Neuronal stem cell (in vitro differentiated cells): ENCODE measurements around the gene SH3TC1.
A peak's percentile ranks its signal among the peaks of the same experiment; 100 is the strongest.

Source experiments
- DNase-seq: peaks from one replicate; pipeline ENCODE4 v3.0.0-alpha.2; 2013; ENCODE audit warnings: low spot score
- H2AFZ ChIP-seq: one replicate; pipeline ENCODE4 v1.6.1; 2013; ENCODE audit warnings: mild to moderate bottlenecking, low read length, inconsistent platforms
- H2AK5ac ChIP-seq: 2 replicates; pipeline ENCODE4 v1.6.1; 2013; ENCODE audit warnings: low read depth, mild to moderate bottlenecking, inconsistent platforms, low read length, moderate library complexity, mixed read lengths
- H2BK120ac ChIP-seq: 2 replicates; pipeline ENCODE4 v1.6.1; 2013; ENCODE audit warnings: low read depth, mild to moderate bottlenecking, inconsistent platforms, low read length, moderate library complexity, mixed read lengths
- H2BK12ac ChIP-seq: one replicate; pipeline ENCODE4 v1.6.1; 2013; ENCODE audit warnings: low read length, inconsistent platforms
- H2BK15ac ChIP-seq: 2 replicates; pipeline ENCODE4 v1.6.1; 2013; ENCODE audit warnings: mild to moderate bottlenecking, low read length, inconsistent platforms, mixed read lengths
- H2BK5ac ChIP-seq: one replicate; pipeline ENCODE4 v1.6.1; 2013; ENCODE audit warnings: inconsistent platforms, mild to moderate bottlenecking, low read length, moderate library complexity
- H3K14ac ChIP-seq: one replicate; pipeline ENCODE4 v1.6.1; 2013; ENCODE audit warnings: low read length, inconsistent platforms
- H3K18ac ChIP-seq: 2 replicates; pipeline ENCODE4 v1.6.1; 2013; ENCODE audit warnings: low read length, inconsistent platforms
- H3K23ac ChIP-seq: 2 replicates; pipeline ENCODE4 v1.6.1; 2013; ENCODE audit warnings: low read depth, mild to moderate bottlenecking, mixed read lengths, low read length, inconsistent platforms; ENCODE audit not compliant: poor library complexity
- H3K27ac ChIP-seq: replicated peaks from 3 replicates; pipeline ENCODE4 v1.5.1; 2013; ENCODE audit warnings: low read length, inconsistent platforms
- H3K27me3 ChIP-seq, 3 experiments: 2 replicates each; pipeline ENCODE4 v1.6.1; 2013; ENCODE audit warnings: low read length in 3 of 3, mild to moderate bottlenecking in 2 of 3, inconsistent platforms in 1 of 3, low read depth in 1 of 3, mixed read lengths in 1 of 3, moderate library complexity in 1 of 3; ENCODE audit not compliant: control insufficient read depth in 3 of 3, insufficient read depth in 3 of 3
- H3K36me3 ChIP-seq, 2 donors: replicated peaks in 1 of 2; 2 replicates each; pipeline ENCODE4 v1.6.1; 2013; ENCODE audit warnings: low read length in 2 of 2; ENCODE audit not compliant: control insufficient read depth in 2 of 2, insufficient read depth in 2 of 2
- H3K4ac ChIP-seq: 2 replicates; pipeline ENCODE4 v1.6.1; 2013; ENCODE audit warnings: inconsistent platforms, mild to moderate bottlenecking, low read length, moderate library complexity
- H3K4me1 ChIP-seq, 2 donors: 1 replicate in 1 of 2; 2 replicates in 1 of 2; pipeline ENCODE4 v1.6.1; 2013; ENCODE audit warnings: low read length in 2 of 2, low read depth in 1 of 2; ENCODE audit not compliant: control insufficient read depth in 2 of 2, insufficient read depth in 1 of 2
- H3K4me2 ChIP-seq: one replicate; pipeline ENCODE4 v1.6.1; 2013; ENCODE audit warnings: mild to moderate bottlenecking, low read length, inconsistent platforms; ENCODE audit not compliant: insufficient read depth, poor library complexity, severe bottlenecking
- H3K4me3 ChIP-seq, 2 donors: 2 replicates each; pipeline ENCODE4 v1.5.1; 2013; ENCODE audit warnings: low read length in 2 of 2, mild to moderate bottlenecking in 2 of 2, inconsistent platforms in 1 of 2, moderate library complexity in 1 of 2
- H3K79me1 ChIP-seq: one replicate; pipeline ENCODE4 v1.6.1; 2013; ENCODE audit warnings: low read depth, mild to moderate bottlenecking, inconsistent platforms, low read length, moderate library complexity
- H3K9ac ChIP-seq: one replicate; pipeline ENCODE4 v1.6.1; 2013; ENCODE audit warnings: mild to moderate bottlenecking, low read depth, low read length, inconsistent platforms; ENCODE audit not compliant: poor library complexity
- H3K9me3 ChIP-seq, 2 donors: replicated peaks in 1 of 2; 2 replicates each; pipeline versions ENCODE3 to v1.6.1; 2013; ENCODE audit warnings: low read length in 2 of 2, mild to moderate bottlenecking in 2 of 2, inconsistent platforms in 1 of 2, low read depth in 1 of 2, mixed read lengths in 1 of 2, moderate library complexity in 1 of 2; ENCODE audit not compliant: control insufficient read depth in 2 of 2, insufficient read depth in 1 of 2
- H4K8ac ChIP-seq: one replicate; pipeline ENCODE4 v1.6.1; 2013; ENCODE audit warnings: low read depth, mild to moderate bottlenecking, inconsistent platforms, low read length, moderate library complexity
- H4K91ac ChIP-seq: one replicate; pipeline ENCODE4 v1.6.1; 2013; ENCODE audit warnings: low read length, low read depth, mild to moderate bottlenecking, inconsistent platforms; ENCODE audit not compliant: poor library complexity
- WGBS, 2 donors: extraction: QIAGEN DNeasy Blood & Tissue Kit; methylation state at CpG; one replicate each; pipeline ENCODE4 v1.1.7; 2013; ENCODE audit warnings: missing lambda C conversion rate in 2 of 2, mixed read lengths in 1 of 2; ENCODE audit not compliant: insufficient read length in 2 of 2, insufficient replicate concordance in 1 of 2; ENCODE audit errors: extremely low coverage in 2 of 2; 5-methylcytosine and 5-hydroxymethylcytosine counted together

SH3TC1 gene

GRCh38 chr4:8160233-8160560, 38.9 kb upstream of the SH3TC1 start:
- H3K9ac ChIP-seq: no peak overlapping the region
- no peak overlapping the region for H3K4me2 ChIP-seq
- H4K8ac ChIP-seq: no peak overlapping the region
- no peak overlapping the region for H3K14ac ChIP-seq
- no peak overlapping the region for H3K23ac ChIP-seq
- peaks cover 6% of the 10 kb centered on the region in 2 donors for H3K4me1 ChIP-seq
- H3K27ac ChIP-seq: no peak overlapping the region
- DNase-seq: no peak
- peaks cover 0 to 2% of the 10 kb centered on the region in 2 donors for H3K9me3 ChIP-seq
- H2AFZ ChIP-seq: no peak overlapping the region
- no CpG with 5 or more reads among the region's 4 CpGs for WGBS, 2 donors
- H2BK12ac ChIP-seq: no peak overlapping the region
- no peak overlapping the region for H3K18ac ChIP-seq
- peaks cover 17 to 81% (median 38%) of the 10 kb centered on the region in 3 experiments for H3K27me3 ChIP-seq
- no peaks in the 10 kb centered on the region for H3K36me3 ChIP-seq
- no peaks in the 10 kb centered on the region for H3K79me1 ChIP-seq
- H2BK5ac ChIP-seq: no peak overlapping the region
- H2BK15ac ChIP-seq: no peak overlapping the region
- no peak overlapping the region for H3K4ac ChIP-seq
- H2AK5ac ChIP-seq: no peak overlapping the region
- no peak overlapping the region for H2BK120ac ChIP-seq
- H4K91ac ChIP-seq: no peak overlapping the region
- H3K4me3 ChIP-seq: no peak overlapping the region

GRCh38 chr4:8160572-8160971, 38.5 kb upstream of the SH3TC1 start:
- H2BK15ac ChIP-seq: no peak overlapping the region
- H2BK12ac ChIP-seq: no peak overlapping the region
- H3K18ac ChIP-seq: no peak overlapping the region
- H4K91ac ChIP-seq: no peak overlapping the region
- H3K14ac ChIP-seq: no peak overlapping the region
- H3K9ac ChIP-seq: no peak overlapping the region
- H2BK120ac ChIP-seq: no peak overlapping the region
- H3K9me3 ChIP-seq: peaks cover 0 to 2% of the 10 kb centered on the region in 2 donors
- peaks cover 17 to 77% (median 38%) of the 10 kb centered on the region in 3 experiments for H3K27me3 ChIP-seq
- no peaks in the 10 kb centered on the region for H3K36me3 ChIP-seq
- H2AFZ ChIP-seq: no peak overlapping the region
- no peak for DNase-seq
- H3K79me1 ChIP-seq: no peaks in the 10 kb centered on the region
- H3K23ac ChIP-seq: no peak overlapping the region
- no peak overlapping the region for H3K4me3 ChIP-seq
- H2AK5ac ChIP-seq: no peak overlapping the region
- no peak overlapping the region for H2BK5ac ChIP-seq
- no CpG with 5 or more reads among the region's 3 CpGs for WGBS, 2 donors
- no peak overlapping the region for H4K8ac ChIP-seq
- H3K4ac ChIP-seq: no peak overlapping the region
- H3K4me1 ChIP-seq: peaks cover 6% of the 10 kb centered on the region in 2 donors
- H3K27ac ChIP-seq: no peak overlapping the region
- H3K4me2 ChIP-seq: no peak overlapping the region

- no peak overlapping the region for H3K27ac ChIP-seq
- H2BK15ac ChIP-seq: no peak overlapping the region
- no peak overlapping the region for H4K91ac ChIP-seq
- H3K23ac ChIP-seq: no peak overlapping the region
- no peak overlapping the region for H3K4me2 ChIP-seq
- no CpG with 5 or more reads among the region's 8 CpGs for WGBS, 2 donors
- H3K36me3 ChIP-seq: no peaks in the 10 kb centered on the region
- no peak overlapping the region for H3K14ac ChIP-seq
- DNase-seq: no peak
- no peak overlapping the region for H3K18ac ChIP-seq
- no peak overlapping the region for H2AFZ ChIP-seq
- no peak overlapping the region for H4K8ac ChIP-seq
- no peak overlapping the region for H2AK5ac ChIP-seq
- peaks cover 6% of the 10 kb centered on the region in 2 donors for H3K4me1 ChIP-seq
- no peaks in the 10 kb centered on the region for H3K79me1 ChIP-seq
- no peak overlapping the region for H3K9ac ChIP-seq
- peaks cover 9 to 62% (median 22%) of the 10 kb centered on the region in 3 experiments for H3K27me3 ChIP-seq
- H3K4ac ChIP-seq: no peak overlapping the region
- H3K9me3 ChIP-seq: no peaks in the 10 kb centered on the region
- no peak overlapping the region for H2BK5ac ChIP-seq
- H2BK12ac ChIP-seq: no peak overlapping the region
- H2BK120ac ChIP-seq: no peak overlapping the region
- H3K4me3 ChIP-seq: no peak overlapping the region
Measured at GRCh38 chr4:8162625-8163024, 36.5 kb upstream of the SH3TC1 start.

GRCh38 chr4:8163026-8163425, 36.1 kb upstream of the SH3TC1 start:
- no CpG with 5 or more reads among the region's 7 CpGs for WGBS, 2 donors
- no peak overlapping the region for H4K91ac ChIP-seq
- H3K27ac ChIP-seq: no peak overlapping the region
- H3K18ac ChIP-seq: no peak overlapping the region
- peak overlapping the region; percentile 64 for H2AK5ac ChIP-seq
- H3K36me3 ChIP-seq: no peaks in the 10 kb centered on the region
- DNase-seq: no peak
- no peak overlapping the region for H3K4me3 ChIP-seq
- no peak overlapping the region for H3K4me2 ChIP-seq
- H2BK5ac ChIP-seq: peak overlapping the region; percentile 47
- H3K79me1 ChIP-seq: no peaks in the 10 kb centered on the region
- no peak overlapping the region for H3K14ac ChIP-seq
- no peak overlapping the region for H3K9ac ChIP-seq
- H3K4ac ChIP-seq: no peak overlapping the region
- H3K4me1 ChIP-seq: peaks cover 6% of the 10 kb centered on the region in 2 donors
- no peak overlapping the region for H3K23ac ChIP-seq
- H2BK15ac ChIP-seq: no peak overlapping the region
- H3K9me3 ChIP-seq: no peaks in the 10 kb centered on the region
- no peak overlapping the region for H2BK120ac ChIP-seq
- H2BK12ac ChIP-seq: peak overlapping the region; percentile 30
- H2AFZ ChIP-seq: no peak overlapping the region
- peaks cover 5 to 58% (median 18%) of the 10 kb centered on the region in 3 experiments for H3K27me3 ChIP-seq
- no peak overlapping the region for H4K8ac ChIP-seq
